H9 (cell line): ENCODE measurements around the gene CLEC16A. TPM values are rescaled to one million over a fixed set of nuclear protein-coding genes. Genes with fewer than 3 reads are reported as not detected.

Experiments used
- DNase-seq: peaks from one replicate; pipeline ENCODE4 v3.0.0-alpha.2; 2017
- H2AFZ ChIP-seq: one replicate; pipeline ENCODE4 v1.6.1; 2013; ENCODE audit warnings: mild to moderate bottlenecking, low read length, control low read depth, moderate library complexity
- H2AK5ac ChIP-seq: 2 replicates; pipeline ENCODE4 v1.6.1; 2013; ENCODE audit warnings: low read length, control low read depth, mixed read lengths; ENCODE audit not compliant: insufficient read length
- H2BK120ac ChIP-seq: one replicate; pipeline ENCODE4 v1.6.1; 2013; ENCODE audit warnings: low read depth, mild to moderate bottlenecking, low read length, control low read depth, inconsistent platforms; ENCODE audit not compliant: poor library complexity, severe bottlenecking
- H2BK12ac ChIP-seq: 2 replicates; pipeline ENCODE4 v1.6.1; 2013; ENCODE audit warnings: low read length, control low read depth, mixed read lengths, low read depth; ENCODE audit not compliant: insufficient read length
- H2BK15ac ChIP-seq: 2 replicates; pipeline ENCODE4 v1.6.1; 2013; ENCODE audit warnings: low read depth, low read length, control low read depth
- H2BK20ac ChIP-seq: one replicate; pipeline ENCODE4 v1.6.1; 2013; ENCODE audit warnings: low read depth, mild to moderate bottlenecking, low read length, control low read depth, inconsistent platforms; ENCODE audit not compliant: poor library complexity, severe bottlenecking
- H2BK5ac ChIP-seq: 2 replicates; pipeline ENCODE4 v1.6.1; 2013; ENCODE audit warnings: low read length, control low read depth, mixed read lengths; ENCODE audit not compliant: insufficient read length
- H3K14ac ChIP-seq: 2 replicates; pipeline ENCODE4 v1.6.1; 2013; ENCODE audit warnings: low read length, control low read depth; ENCODE audit not compliant: insufficient read depth
- H3K18ac ChIP-seq: 2 replicates; pipeline ENCODE4 v1.6.1; 2013; ENCODE audit warnings: low read depth, mild to moderate bottlenecking, mixed read lengths, low read length, control low read depth; ENCODE audit not compliant: insufficient read length
- H3K23ac ChIP-seq: 2 replicates; pipeline ENCODE4 v1.6.1; 2013; ENCODE audit warnings: low read length, control low read depth, mixed read lengths, low read depth; ENCODE audit not compliant: insufficient read length
- H3K23me2 ChIP-seq: 2 replicates; pipeline ENCODE4 v1.6.1; 2013; ENCODE audit warnings: low read depth, mild to moderate bottlenecking, mixed read lengths, low read length, control low read depth; ENCODE audit not compliant: insufficient read length, poor library complexity, severe bottlenecking
- H3K27ac ChIP-seq: 2 replicates; pipeline ENCODE4 v1.5.1; 2013; ENCODE audit warnings: low read length, control low read depth, mixed read lengths, low read depth; ENCODE audit not compliant: insufficient read length
- H3K27me3 ChIP-seq: 2 replicates; pipeline ENCODE4 v1.6.1; 2013; ENCODE audit warnings: low read length, control low read depth, inconsistent platforms; ENCODE audit not compliant: insufficient read depth
- H3K4ac ChIP-seq: 2 replicates; pipeline ENCODE4 v1.6.1; 2013; ENCODE audit warnings: low read depth, mild to moderate bottlenecking, control low read depth, inconsistent platforms, low read length, moderate library complexity
- H3K4me1 ChIP-seq: 2 replicates; pipeline ENCODE4 v1.6.1; 2013; ENCODE audit warnings: low read length, control low read depth, inconsistent platforms; ENCODE audit not compliant: insufficient read depth
- H3K4me2 ChIP-seq: 2 replicates; pipeline ENCODE4 v1.6.1; 2013; ENCODE audit warnings: low read length, control low read depth, mixed read lengths; ENCODE audit not compliant: insufficient read length, insufficient read depth
- H3K56ac ChIP-seq: 2 replicates; pipeline ENCODE4 v1.6.1; 2013; ENCODE audit warnings: low read depth, mild to moderate bottlenecking, mixed read lengths, low read length, control low read depth; ENCODE audit not compliant: insufficient read length
- H3K79me1 ChIP-seq: 2 replicates; pipeline ENCODE4 v1.6.1; 2013; ENCODE audit warnings: low read depth, mild to moderate bottlenecking, moderate library complexity, low read length, control low read depth, inconsistent platforms; ENCODE audit not compliant: insufficient read depth, poor library complexity, severe bottlenecking
- H3K79me2 ChIP-seq: 2 replicates; pipeline ENCODE4 v1.6.1; 2013; ENCODE audit warnings: low read length, control low read depth, inconsistent platforms; ENCODE audit not compliant: insufficient read depth
- H3K9ac ChIP-seq: 2 replicates; pipeline ENCODE4 v1.6.1; 2013; ENCODE audit warnings: low read length, control low read depth, mixed read lengths; ENCODE audit not compliant: insufficient read length; ENCODE audit errors: extremely low read depth
- H3K9me3 ChIP-seq: one replicate; pipeline ENCODE4 v1.6.1; 2013; ENCODE audit warnings: low read depth, low read length, inconsistent platforms; ENCODE audit not compliant: control insufficient read depth
- H3T11ph ChIP-seq: one replicate; pipeline ENCODE4 v1.6.1; 2013; ENCODE audit warnings: mild to moderate bottlenecking, low read length, control low read depth, inconsistent platforms
- H4K20me1 ChIP-seq: one replicate; pipeline ENCODE4 v1.6.1; 2013; ENCODE audit not compliant: control insufficient read depth, insufficient read length, insufficient read depth
- H4K5ac ChIP-seq: 2 replicates; pipeline ENCODE4 v1.6.1; 2013; ENCODE audit warnings: low read depth, mild to moderate bottlenecking, mixed read lengths, low read length, control low read depth; ENCODE audit not compliant: insufficient read length
- H4K8ac ChIP-seq: replicated peaks from 2 replicates; pipeline ENCODE4 v1.6.1; 2013; ENCODE audit warnings: low read length, control low read depth, mixed read lengths, low read depth; ENCODE audit not compliant: insufficient read length
- H4K91ac ChIP-seq: 2 replicates; pipeline ENCODE4 v1.6.1; 2013; ENCODE audit warnings: low read depth, mild to moderate bottlenecking, moderate library complexity, mixed read lengths, low read length, control low read depth; ENCODE audit not compliant: insufficient read length
- H3K27ac Mint-ChIP-seq, 3 experiments: 2 replicates in 2 of 3; 3 replicates in 1 of 3; pipeline ENCODE4 v1.8.0; 2020 to 2021; ENCODE audit warnings: mixed read lengths in 3 of 3, mild to moderate bottlenecking in 1 of 3, moderate library complexity in 1 of 3
- H3K27me3 Mint-ChIP-seq: 2 replicates; pipeline ENCODE4 v1.8.0; 2021; ENCODE audit warnings: low read depth, mild to moderate bottlenecking, moderate library complexity, mixed read lengths
- H3K36me3 Mint-ChIP-seq, 3 experiments: 2 replicates in 2 of 3; 3 replicates in 1 of 3; pipeline ENCODE4 v1.8.0; 2020 to 2021; ENCODE audit warnings: low read depth in 3 of 3, mixed read lengths in 3 of 3; ENCODE audit not compliant: insufficient read depth in 1 of 3
- H3K4me1 Mint-ChIP-seq, 2 experiments: 2 replicates each; pipeline ENCODE4 v1.8.0; 2020; ENCODE audit warnings: mixed read lengths in 2 of 2
- H3K4me3 Mint-ChIP-seq, 2 experiments: 2 replicates in 1 of 2; 3 replicates in 1 of 2; pipeline ENCODE4 v1.8.0; 2020 to 2021; ENCODE audit warnings: mild to moderate bottlenecking in 2 of 2, mixed read lengths in 2 of 2, moderate library complexity in 1 of 2
- H3K9me3 Mint-ChIP-seq, 2 experiments: 2 replicates in 1 of 2; 3 replicates in 1 of 2; pipeline ENCODE4 v1.8.0; 2020; ENCODE audit warnings: mild to moderate bottlenecking in 2 of 2, mixed read lengths in 2 of 2, moderate library complexity in 1 of 2
- CTCF ChIP-seq: fragments of 200-600 bp; sonication (generic); conservative IDR thresholded peaks from 3 replicates; pipeline ENCODE4 v1.8.0; 2021; ENCODE audit warnings: antibody characterized with exemption, mild to moderate bottlenecking
- WGBS: extraction: QIAGEN DNeasy Blood & Tissue Kit; methylation state at CpG from one replicate; pipeline ENCODE4 v1.1.7; 2013; ENCODE audit warnings: missing lambda C conversion rate, low lambda C conversion rate, mixed read lengths; ENCODE audit not compliant: insufficient read length; ENCODE audit errors: extremely low coverage; 5-methylcytosine and 5-hydroxymethylcytosine counted together
- total RNA-seq: library from RNA; stranded (reverse); gene quantifications from 2 replicates; pipeline ENCODE4 v1.2.1, GENCODE V29; 2021

The CLEC16A gene
- total RNA-seq, 1 experiment from 2014 or later: 15.2 TPM

- WGBS: no CpG with 5 or more reads among the region's 8 CpGs
- Histone ChIP-seq H4K91ac (no peak overlapping the region), H2AK5ac (no peak overlapping the region), H4K8ac (no peak overlapping the region), H3K23ac (no peak overlapping the region), H2AFZ (no peak overlapping the region), H2BK20ac (no peak overlapping the region), H3K27ac (no peak overlapping the region), H3K18ac (no peak overlapping the region), H2BK12ac (no peak overlapping the region), H2BK5ac (no peak overlapping the region), H3K14ac (no peak overlapping the region), H3K56ac (no peak overlapping the region), H2BK120ac (no peak overlapping the region), H3K9me3 (no peaks in the 10 kb centered on the region), H3T11ph (no peak overlapping the region), H3K79me2 (no peaks in the 10 kb centered on the region), H4K20me1 (no peaks in the 10 kb centered on the region), H3K4me2 (no peak overlapping the region), H2BK15ac (no peak overlapping the region), H4K5ac (no peak overlapping the region), H3K9ac (no peak overlapping the region), H3K27me3 (no peaks in the 10 kb centered on the region), H3K79me1 (no peaks in the 10 kb centered on the region), H3K23me2 (no peaks in the 10 kb centered on the region), H3K4me1 (no peaks in the 10 kb centered on the region), H3K4ac (no peak overlapping the region)
- Mint-ChIP-seq H3K27ac (no peak overlapping the region), H3K27me3 (peaks cover 1% of the 10 kb centered on the region; the same call in 1 of the 2 replicates), H3K9me3 (no peaks in the 10 kb centered on the region), H3K4me3 (no peak overlapping the region), H3K4me1 (peaks cover 11 to 14% of the 10 kb centered on the region in 2 experiments), H3K36me3 (peaks cover 0 to 9% (median 3%) of the 10 kb centered on the region in 3 experiments; a peak in 6 of 7 replicates)
- DNase-seq: no peak
- no peak for TF ChIP-seq CTCF
These were observed 90.1 kb downstream of the CLEC16A start for GRCh38 chr16:11034481-11034931.
